NCI-H2107 (cell line): ENCODE measurements around the gene PRKAR1B.

Source experiments
- DNase-seq: peaks from one replicate; lab custom pipeline; 2025; lab: John Stamatoyannopoulos, UW

Gene PRKAR1B

GRCh38 chr7:603152-603951 lies 123.7 kb downstream of the PRKAR1B start:
- DNase-seq = no peak

GRCh38 chr7:602341-603141 lies 124.5 kb downstream of the PRKAR1B start:
- no peak for DNase-seq

- no peak for DNase-seq
These were observed 125.3 kb downstream of the PRKAR1B start for GRCh38 chr7:601595-602340.

- no peak for DNase-seq
These were observed 126.0 kb downstream of the PRKAR1B start for GRCh38 chr7:601036-601594.

- no peak for DNase-seq
These were observed 126.7 kb downstream of the PRKAR1B start for GRCh38 chr7:600149-601035.

GRCh38 chr7:598899-599298 lies 128.2 kb downstream of the PRKAR1B start:
- no peak for DNase-seq

GRCh38 chr7:597348-598178 lies 129.5 kb downstream of the PRKAR1B start:
- no peak for DNase-seq

- no peak for DNase-seq
These were observed 130.3 kb downstream of the PRKAR1B start for GRCh38 chr7:596819-597182.

GRCh38 chr7:596071-596818 lies 130.8 kb downstream of the PRKAR1B start:
- no peak for DNase-seq

- no peak for DNase-seq
These were observed 131.5 kb downstream of the PRKAR1B start for GRCh38 chr7:595621-596010.

GRCh38 chr7:594920-595620 lies 132.0 kb downstream of the PRKAR1B start:
- no peak for DNase-seq

GRCh38 chr7:594212-594913 lies 132.7 kb downstream of the PRKAR1B start:
- DNase-seq = no peak

GRCh38 chr7:593324-594115 lies 133.6 kb downstream of the PRKAR1B start:
- DNase-seq = no peak

- DNase-seq = no peak
These were observed 135.0 kb downstream of the PRKAR1B start for GRCh38 chr7:591856-592628.

- no peak for DNase-seq
These were observed 136.1 kb downstream of the PRKAR1B start for GRCh38 chr7:590731-591551.
